Peyer's patch (tissue), 4 donors: ENCODE results near the gene TRPV6.

Experiments
- POLR2A ChIP-seq, 2 donors: fragments of 450-650 bp; IDR thresholded peaks; one replicate each; pipeline ENCODE4 v1.5.1; 2017; ENCODE audit warnings: antibody characterized with exemption in 2 of 2, mild to moderate bottlenecking in 2 of 2, moderate library complexity in 2 of 2
- TF ChIP-seq, protein P1 (sequence below), 6 experiments: fragments of 450-650 bp in 4 of 6; fragments of 200-600 bp in 2 of 6; sonication (generic) in 1 of 6; IDR thresholded peaks; one replicate each; pipeline ENCODE4 v1.5.1; 2017 to 2019; ENCODE audit warnings: antibody characterized with exemption in 6 of 6, mild to moderate bottlenecking in 3 of 6, moderate library complexity in 1 of 6

GRCh38 chr7:142906643-142907042, 21.1 kb upstream of the TRPV6 start:
- TF ChIP-seq, protein P1, sequence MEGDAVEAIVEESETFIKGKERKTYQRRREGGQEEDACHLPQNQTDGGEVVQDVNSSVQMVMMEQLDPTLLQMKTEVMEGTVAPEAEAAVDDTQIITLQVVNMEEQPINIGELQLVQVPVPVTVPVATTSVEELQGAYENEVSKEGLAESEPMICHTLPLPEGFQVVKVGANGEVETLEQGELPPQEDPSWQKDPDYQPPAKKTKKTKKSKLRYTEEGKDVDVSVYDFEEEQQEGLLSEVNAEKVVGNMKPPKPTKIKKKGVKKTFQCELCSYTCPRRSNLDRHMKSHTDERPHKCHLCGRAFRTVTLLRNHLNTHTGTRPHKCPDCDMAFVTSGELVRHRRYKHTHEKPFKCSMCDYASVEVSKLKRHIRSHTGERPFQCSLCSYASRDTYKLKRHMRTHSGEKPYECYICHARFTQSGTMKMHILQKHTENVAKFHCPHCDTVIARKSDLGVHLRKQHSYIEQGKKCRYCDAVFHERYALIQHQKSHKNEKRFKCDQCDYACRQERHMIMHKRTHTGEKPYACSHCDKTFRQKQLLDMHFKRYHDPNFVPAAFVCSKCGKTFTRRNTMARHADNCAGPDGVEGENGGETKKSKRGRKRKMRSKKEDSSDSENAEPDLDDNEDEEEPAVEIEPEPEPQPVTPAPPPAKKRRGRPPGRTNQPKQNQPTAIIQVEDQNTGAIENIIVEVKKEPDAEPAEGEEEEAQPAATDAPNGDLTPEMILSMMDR (IDR thresholded peaks at IDR 0.05), result no peak
- no peak for TF ChIP-seq POLR2A (IDR thresholded peaks at IDR 0.05)
